ENCODE measurements around the gene MBD5.

The MBD5 gene

DNA sequence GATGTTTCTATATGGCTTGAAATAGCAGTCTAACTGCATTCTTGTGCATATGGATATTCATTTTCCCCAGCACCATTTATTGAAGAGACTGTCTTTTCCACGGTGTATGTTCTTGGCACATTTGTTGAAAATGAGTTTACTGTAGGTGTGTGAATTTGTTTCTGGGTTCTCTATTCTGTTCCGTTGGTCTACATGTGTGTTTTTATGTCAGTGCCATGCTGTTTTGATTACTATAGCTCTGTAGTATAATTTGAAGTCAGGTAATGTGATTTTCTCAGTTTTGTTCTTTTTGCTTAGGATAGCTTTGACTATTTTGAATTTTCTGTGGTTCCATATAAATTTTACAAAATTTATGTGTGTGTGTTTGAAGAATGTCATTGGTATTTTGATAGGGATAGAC lies 201.0 kb downstream of the MBD5 start:
- no peak for DNase-seq (ENCODE audit: low read depth)

DNA sequence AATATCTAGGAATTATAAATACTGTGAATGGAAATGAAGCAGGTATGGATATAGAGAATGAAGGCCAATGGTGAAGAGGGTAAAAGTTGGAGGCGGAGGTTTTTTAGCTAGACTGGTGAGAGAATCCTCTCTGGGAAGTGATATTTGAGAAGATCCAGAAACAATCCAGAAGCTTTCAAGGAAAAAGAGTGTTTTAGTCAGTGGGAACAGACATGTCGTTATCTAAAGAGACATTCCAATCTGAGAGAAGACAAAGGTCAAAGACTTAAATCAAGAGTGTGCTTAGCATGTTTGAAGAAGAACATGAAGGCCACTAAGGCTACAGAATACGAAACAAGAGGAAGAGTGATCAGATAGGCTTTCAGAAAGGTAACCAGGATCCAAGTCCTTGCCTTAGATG lies 211.0 kb downstream of the MBD5 start:
- no peak for DNase-seq (ENCODE audit: low read depth)

DNA sequence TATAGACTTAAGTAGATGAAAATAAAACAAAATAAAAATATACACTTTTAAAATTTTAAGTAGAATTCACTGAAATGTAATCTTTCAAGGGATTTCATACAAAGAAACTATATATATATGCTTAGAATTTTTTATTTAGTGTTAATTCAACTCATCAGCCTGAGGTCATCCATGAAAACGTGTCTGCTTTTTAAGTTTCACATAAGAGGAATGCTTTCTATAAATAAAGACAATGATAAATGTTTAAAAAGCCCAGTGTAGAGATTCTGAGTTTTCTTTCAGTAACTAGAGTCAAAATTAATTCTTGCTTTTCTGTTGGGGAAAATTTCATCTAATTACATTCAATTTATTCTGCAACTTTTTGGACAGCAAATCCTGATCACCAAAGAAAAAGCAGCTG lies 213.3 kb downstream of the MBD5 start:
- DNase-seq (ENCODE audit: low read depth) = no peak

DNA sequence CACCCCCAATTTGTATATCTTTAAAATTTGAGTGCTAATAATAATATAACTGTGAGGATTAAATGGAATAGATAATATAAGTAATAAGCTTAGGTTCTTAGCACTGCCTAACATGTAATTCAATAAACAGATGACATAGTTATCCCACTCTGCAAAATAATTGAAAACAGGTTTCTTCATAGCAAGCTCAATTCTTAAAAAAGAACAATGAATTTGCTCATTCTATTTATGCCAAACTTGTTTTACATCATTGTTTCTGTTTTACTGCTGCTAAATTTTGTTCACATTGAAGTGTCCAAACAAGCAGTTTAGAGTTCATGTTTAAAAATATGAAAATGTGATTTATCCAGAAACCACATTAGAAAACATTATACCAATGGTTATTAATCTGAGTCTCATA lies 217.0 kb downstream of the MBD5 start:
- no peak for DNase-seq (ENCODE audit: low read depth)

DNA sequence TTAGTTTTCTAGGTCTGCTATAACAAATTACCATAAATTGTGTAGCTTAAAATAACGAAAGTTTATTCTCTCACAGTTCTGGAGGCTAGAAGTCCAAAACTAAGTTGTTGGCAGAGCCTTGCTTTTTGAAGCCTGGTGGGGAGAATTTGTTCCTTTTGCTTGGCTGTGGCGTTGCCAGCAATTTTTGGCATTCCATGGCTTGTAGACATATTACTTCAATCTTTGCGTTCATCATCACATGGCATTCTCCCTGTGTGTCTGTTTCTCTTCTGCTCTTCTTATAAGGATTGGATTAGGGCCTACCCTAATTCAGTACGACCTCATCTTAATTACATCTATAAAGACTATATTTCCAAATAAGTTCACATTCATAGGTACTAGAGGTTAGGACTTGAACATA lies 217.7 kb downstream of the MBD5 start:
- DNase-seq (ENCODE audit: low read depth) = no peak

DNA sequence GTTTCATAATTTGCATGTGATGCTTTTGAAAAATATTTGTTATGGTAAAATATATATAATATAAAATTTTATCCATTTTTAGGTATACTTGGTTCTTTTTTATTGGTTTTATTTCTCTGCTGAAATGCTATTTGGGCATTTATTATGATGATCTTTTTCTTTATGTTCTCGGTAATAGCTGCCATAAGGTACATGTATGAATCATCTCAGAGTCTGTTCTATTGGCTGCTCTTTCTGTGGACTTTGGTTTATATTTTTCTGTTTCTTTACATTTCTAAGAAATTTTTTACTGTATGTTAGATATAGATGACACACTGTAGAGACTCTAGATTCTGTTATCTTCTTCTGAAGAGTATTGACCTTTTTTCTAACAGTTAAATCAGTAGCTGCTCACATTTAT lies 219.9 kb downstream of the MBD5 start:
- no peak for DNase-seq (ENCODE audit: low read depth)

DNA sequence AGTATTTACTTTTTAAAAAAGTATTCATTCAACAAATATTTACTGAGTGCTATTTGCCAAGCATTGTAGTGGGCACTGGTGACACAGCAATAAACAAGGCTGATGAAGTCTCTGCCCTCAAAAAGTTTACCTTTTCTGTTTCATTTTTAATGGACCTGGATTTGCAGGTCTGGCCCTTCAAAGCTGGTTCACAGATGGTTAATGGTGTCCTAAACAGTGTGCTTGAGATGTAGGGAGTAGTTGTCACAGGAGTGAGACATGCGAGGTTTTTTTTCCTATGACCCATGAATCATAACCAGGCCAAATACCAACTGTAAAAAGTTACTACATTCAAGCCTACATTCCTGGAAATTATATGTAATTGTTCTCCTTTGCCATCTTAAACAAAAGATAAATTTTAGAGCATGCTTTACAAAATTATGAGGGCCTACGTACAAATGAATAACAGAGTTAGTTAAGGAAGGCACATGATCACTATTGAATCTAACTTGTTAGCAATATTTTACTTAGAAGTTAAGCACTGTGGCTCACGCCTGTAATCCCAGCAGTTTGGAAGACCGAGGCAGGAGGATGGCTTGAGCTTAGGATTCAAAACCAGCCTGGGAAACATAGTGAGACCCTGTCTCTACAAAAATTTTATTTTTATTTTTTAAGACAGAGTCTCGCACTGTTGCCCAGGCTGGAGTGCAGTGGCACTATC lies 223.9 kb downstream of the MBD5 start:
- no peak for DNase-seq (ENCODE audit: low read depth)

DNA sequence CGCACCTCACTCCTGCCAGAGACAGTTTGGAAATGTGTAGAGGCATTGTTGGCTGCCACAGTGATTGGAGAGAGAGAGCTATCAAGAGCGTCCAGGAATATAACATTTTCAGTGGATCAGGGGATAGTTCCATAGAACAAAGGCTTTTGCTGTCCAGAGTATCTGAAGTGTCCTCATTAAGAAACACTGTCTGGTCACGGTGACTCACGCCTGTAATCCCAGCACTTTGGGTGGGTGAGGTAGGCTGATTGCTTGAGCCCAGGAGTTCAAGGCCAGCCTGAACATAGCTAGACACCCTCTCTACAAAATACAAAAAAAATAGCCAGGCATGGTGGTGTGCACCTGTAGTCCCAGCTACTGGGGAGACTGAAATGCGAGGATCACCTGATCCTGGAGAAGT lies 231.1 kb downstream of the MBD5 start:
- no peak for DNase-seq (ENCODE audit: low read depth)

DNA sequence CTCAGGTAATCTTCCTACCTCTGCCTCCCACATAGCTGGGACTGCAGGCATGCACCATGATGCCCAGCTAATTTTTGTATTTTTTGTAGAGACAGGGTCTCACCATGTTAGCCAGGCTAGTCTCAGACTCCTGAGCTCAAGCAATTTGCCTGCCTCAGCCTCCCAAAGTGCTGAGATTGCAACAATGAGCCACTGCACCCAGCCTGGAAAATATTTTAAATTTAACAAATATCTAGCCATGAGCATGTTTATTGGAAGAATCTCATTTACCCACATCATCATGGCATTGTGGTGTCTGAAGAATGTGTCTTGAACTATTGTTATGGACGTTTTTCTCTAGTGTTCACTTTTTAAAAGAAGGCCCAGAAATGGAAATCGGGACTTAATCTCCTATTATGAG lies 231.8 kb downstream of the MBD5 start:
- no peak for DNase-seq (ENCODE audit: low read depth)

DNA sequence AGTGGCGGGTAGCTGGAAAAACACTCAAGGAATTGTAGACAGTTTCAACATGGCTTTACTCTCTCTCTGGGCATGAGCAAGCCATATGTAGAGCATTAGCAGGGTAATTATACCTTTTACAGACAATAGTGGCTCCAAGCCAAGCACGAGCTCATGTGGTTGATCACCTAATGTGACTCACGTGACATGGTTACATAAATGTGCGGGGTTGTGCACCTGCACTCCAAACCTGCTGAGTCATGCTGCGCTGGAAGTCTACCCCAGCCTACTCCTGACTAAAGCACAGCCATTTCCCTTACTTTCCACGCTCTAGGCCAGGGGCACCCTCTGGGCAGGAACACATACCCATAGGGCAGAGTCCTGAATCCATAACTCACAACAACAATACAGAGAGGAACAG lies 232.8 kb downstream of the MBD5 start:
- DNase-seq (ENCODE audit: low read depth) = no peak

DNA sequence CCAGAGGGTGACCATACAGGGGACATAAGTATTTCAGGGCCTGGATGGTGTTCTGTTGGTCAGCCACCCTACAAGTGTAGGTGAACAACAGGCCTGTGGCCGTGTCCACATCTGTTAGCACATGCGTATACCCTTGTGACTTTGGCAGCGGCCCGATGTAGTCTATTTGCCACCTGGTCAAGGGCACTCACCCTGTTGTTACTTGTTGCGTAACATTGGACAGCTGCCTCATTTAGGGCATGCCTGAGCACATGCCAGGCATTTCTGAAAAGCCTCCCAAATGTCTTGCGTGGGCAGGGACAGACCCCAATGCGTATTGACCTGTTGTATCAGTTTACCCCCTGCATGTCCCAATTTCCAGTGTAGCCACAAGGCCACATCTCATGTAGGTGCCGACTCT lies 235.0 kb downstream of the MBD5 start:
- DNase-seq (ENCODE audit: low read depth) = no peak

DNA sequence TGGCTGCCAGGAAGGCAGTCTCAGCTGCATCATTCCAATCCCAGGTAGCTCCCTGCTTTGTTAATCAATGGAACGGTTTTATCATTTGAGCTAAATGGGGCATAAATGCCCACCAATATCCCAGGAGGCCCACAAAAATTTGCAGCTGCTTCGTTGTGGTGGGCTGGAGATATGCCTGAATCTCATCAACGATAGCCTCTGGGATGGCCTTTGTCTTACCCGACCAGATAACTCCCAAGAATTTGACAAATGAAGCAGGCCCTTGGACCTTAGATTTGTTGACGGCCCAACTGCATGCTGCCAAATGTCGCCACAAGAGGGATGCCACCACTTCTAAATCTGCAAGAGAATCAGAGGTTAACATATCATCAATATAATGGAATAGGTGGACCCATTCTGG lies 236.4 kb downstream of the MBD5 start:
- DNase-seq (ENCODE audit: low read depth) = no peak

DNA sequence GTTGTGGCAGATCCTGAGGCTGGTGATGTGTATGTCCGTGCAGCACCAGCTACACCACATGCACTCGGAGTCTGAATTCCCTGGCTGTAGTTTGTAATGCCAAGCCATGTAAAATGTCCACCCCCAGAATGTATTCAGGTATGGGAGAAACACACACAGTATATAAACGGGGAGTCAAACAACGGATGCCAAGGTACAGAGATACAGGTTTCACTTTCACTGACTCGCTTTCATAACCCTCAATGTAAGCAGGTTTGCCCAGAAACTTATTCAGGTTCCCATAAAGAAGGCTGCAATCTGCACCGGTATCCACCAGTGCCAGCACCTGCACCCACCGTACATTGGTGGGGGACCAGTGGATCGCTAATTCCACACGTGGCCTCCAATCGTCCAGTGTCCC lies 237.2 kb downstream of the MBD5 start:
- no peak for DNase-seq (ENCODE audit: low read depth)

DNA sequence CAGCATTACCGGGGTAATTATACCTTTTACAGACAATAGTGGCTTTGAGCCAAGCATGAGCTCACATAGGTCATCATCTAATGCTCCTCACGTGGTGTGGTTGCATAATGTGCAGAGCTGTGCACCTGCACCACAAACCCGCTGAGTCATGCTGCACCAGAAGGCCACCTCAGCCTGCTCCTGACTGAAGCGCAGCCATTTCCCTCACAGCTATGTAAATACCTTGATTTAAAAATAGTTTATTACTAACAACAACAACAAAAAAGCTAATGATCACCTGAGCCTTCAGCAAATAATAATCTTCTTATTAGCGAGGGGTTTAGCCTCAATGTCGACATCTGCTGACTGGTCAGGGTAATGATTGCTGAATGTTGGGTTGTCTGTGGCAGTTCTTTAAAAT lies 238.8 kb downstream of the MBD5 start:
- DNase-seq (ENCODE audit: low read depth) = no peak

DNA sequence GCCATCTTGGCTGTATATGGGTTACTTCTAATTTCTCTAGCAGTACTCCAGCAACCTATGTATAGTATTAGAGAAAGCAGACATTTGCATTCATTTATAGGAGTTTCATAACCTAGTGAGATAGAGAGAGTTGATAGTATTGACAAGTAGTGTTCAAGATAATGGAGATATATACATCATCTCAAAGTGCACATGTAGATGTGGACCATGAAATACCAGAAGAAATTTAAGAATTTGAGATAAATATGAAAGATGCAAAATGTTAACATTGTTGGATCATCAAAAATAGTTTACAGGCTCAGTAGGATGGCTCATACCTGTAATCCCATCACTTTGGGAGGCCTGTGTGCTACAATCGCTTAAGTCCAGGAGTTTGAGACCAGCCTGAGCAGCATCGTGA lies 243.0 kb downstream of the MBD5 start:
- DNase-seq (ENCODE audit: low read depth) = no peak

DNA sequence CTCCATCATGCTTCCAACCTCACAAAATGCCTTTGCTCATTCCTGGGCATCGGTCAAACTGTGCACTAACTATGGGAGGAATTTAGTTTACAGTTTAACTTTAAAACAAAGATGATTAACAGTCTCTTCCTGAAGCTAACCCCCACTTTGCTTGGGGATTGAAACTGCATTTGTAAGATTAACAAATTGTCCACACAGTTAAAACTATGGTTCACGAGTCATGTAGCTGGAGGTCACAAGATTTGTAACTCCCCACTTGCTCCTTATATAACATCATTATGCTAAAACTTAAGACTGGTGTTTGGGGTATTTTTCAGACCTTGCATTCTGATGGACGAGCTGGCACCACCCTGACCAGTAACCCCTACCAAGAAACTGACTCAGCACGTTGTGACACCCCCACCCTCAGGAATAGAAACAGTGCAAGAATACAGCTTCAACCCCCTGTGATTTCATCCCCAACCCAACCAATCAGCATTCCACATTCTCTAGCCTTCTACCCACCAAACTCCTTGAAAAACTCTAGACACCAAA lies 252.3 kb downstream of the MBD5 start:
- DNase-seq (ENCODE audit: low read depth) = no peak

DNA sequence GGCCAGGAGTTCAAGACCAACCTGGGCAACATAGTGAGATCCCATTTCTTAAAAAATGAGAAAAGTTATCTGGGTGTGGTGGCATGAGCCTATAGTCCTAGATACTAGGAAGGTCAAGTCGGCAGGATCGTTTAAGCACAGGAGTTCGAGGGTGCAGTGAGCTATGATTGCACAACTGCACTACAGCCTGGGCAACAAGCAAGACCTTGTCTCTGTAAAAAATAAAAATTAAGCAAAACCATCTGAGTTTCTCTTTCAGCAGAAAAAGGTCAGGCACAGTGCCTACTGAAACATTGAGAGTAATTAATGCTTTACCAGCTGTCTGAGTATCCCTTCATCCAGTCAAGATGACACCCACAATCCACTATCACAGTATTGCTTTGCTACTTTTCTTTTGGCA lies 258.3 kb downstream of the MBD5 start:
- no peak for DNase-seq (ENCODE audit: low read depth)

DNA sequence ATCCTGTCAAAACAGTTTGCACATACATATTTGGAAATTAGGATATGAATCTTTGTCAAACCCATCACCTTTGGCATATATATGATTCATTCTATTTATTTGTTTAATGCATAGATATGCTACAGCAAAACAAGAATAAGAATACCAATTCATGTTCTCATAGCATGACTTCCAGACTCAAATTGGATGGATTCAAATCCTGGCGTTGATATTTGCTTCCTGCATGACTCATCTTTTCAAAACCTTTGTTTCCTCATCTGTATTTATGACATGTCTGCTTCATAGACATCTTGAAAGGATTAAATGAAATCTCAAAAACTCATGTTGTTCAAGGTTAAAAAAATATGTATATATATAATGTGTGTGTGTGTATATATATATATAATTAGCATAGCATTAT lies 261.3 kb downstream of the MBD5 start:
- no peak for DNase-seq (ENCODE audit: low read depth)

DNA sequence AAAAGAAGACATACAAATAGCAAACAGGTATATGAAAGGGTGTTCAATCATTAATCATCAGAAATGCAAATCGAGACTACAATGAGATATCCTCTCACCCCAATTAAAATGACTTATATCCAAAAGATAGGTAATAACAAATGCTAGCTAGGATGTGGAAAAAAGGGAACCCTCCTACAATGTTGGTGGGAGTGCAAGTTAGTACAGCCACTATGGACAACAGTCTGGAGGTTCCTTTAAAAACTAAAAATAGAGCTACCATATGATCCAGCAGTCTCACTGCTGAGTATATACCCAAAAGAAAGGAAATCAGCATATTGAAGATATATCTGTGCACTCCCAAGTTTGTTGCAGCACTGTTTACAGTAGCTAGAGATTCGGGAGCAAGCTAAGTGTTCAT lies 271.5 kb downstream of the MBD5 start:
- no peak for DNase-seq (ENCODE audit: low read depth)

DNA sequence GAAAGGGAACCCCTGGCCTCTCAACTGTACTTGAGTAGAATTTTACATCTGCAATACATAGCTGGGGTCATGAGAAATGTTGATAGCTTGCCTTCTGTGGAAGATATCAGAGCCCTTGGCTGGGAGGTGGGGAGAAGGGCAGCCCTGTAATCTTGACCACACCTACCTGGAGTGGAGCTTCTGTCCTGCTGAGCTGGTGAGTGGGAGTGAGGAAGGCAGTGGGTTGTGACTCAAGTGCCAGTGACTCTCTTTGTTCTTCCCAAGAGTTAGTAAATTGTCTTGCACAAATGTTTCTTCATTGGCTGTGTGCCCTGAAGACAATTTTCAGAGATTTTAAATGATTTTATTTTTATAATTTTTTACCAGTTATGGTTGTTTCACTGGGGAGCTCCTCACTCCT lies 277.3 kb downstream of the MBD5 start:
- no peak for DNase-seq (ENCODE audit: low read depth)

DNA sequence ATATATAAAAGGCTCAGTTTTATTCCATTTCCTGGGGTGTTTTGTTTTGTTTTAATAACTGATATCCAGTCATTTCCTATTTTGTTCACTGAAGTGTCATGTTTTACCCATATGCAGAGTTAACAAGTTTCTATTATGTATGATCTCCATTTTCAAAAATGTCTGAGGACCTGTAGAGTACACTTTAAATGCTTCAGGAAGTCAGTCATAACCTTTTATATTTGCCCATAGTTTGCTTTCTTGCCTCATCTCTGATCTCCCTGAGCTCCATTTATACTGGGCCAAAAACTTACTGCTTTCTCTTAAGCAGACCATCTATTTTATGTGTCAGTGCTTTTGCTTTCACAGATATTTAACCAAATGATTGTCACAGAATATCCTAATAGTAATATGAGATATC lies 278.7 kb downstream of the MBD5 start:
- DNase-seq (ENCODE audit: low read depth) = no peak

DNA sequence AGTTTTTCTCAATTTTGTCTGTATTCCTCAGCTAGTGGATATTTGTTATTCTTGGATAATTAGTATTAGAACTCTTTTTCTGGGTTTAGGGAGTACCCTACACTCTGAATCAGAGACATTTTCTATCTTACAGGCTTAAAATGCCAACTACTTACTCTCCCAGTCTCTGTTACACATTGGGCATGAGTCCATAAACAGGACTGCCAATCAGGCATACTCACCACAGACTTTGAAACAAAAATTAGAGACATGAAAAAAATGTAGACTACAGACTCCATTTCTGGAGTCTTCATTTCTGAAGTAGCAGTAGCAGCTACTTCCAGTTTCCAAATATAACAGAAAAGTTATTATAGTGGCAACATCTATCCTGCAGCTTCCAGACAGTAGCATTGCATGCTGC lies 279.7 kb downstream of the MBD5 start:
- no peak for DNase-seq (ENCODE audit: low read depth)

DNA sequence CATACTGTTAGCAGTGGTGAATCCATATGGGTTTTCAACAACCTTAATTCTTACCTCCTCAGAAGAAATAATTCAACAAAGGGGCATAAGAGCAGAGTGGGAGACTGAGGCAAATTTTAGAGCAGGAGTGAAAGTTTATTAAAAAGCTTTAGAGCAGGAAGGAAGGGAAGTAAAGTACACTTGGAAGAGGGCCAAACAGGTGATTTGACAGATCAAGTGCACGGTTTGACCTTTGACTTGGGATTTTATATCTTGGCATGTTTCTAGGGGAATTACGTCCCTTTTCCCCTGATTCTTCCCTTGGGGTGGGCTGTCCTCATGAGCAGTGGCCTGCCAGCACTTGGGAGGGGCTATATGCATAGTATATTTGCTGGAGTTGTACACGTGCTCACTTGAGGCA lies 280.5 kb downstream of the MBD5 start:
- DNase-seq (ENCODE audit: low read depth) = no peak

DNA sequence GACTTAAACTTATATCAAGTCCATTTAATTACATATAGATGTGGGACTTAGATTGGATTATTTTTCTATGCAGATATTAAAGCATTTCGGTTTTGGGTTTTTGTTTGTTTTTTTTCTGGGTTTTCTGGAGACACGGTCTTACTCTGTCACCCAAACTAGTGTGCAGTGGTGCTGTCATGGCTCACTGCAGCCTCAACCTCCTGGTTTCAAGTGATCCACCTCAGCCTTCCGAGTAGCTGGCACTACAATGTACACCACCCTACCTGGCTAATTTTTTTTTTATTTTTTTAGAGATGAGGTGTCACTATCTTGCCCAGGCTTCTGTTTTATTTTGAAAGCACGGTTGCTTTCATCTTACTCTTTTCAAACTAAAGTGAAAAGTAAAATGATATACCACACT lies 281.6 kb downstream of the MBD5 start:
- no peak for DNase-seq (ENCODE audit: low read depth)

DNA sequence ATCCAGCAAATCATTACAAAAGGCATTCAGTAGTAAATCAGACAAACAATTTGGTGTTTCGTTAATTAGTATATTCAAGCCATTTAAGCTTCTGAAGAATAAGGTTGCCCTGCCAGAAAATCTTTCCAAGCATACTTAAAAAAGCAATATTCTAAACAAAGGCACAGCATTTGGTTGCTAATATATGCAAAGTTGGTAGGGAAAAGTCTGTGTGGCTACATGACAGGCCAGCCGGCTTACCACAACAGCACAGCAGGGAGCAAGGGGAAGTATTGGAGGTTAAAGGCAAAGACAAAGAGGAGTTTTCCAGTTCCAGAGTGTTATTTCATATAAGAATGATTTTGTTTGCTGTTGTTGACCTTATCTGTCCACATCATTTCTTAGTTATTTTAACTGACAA lies 282.3 kb downstream of the MBD5 start:
- DNase-seq (ENCODE audit: low read depth) = no peak

All from activated T-helper 9 cell treated with anti-CD3 and anti-CD28 coated beads, Interleukin-2, amount 50 U/mL, for 16 hours (primary cell).